SU-DHL-6 (cell line): ENCODE results near the gene RIMBP2.

ENCODE experiments used
- H2AFZ ChIP-seq: fragments of 200-600 bp; sonication (generic); 2 replicates; pipeline ENCODE4 v1.6.1; 2014; ENCODE audit warnings: low read depth, mild to moderate bottlenecking, moderate library complexity, mixed read lengths, antibody characterized with exemption, low read length; ENCODE audit not compliant: severe bottlenecking
- H3F3A ChIP-seq: fragments of 200-600 bp; shearing (Covaris generic); 2 replicates; pipeline ENCODE4 v1.6.0; 2016; ENCODE audit warnings: antibody characterized with exemption, mild to moderate bottlenecking; ENCODE audit not compliant: insufficient read depth
- H3K27ac ChIP-seq: fragments of 200-600 bp; sonication (generic); 2 replicates; pipeline ENCODE4 v1.5.1; 2016; ENCODE audit warnings: low read depth, mild to moderate bottlenecking, low read length, moderate library complexity, mixed read lengths
- H3K27me3 ChIP-seq: fragments of 200-600 bp; sonication (generic), shearing (Covaris generic); 2 replicates; pipeline ENCODE4 v1.6.0; 2014; ENCODE audit warnings: mild to moderate bottlenecking, low read length
- H3K36me3 ChIP-seq: fragments of 200-600 bp; sonication (generic); 2 replicates; pipeline ENCODE4 v1.6.1; 2014; ENCODE audit warnings: mild to moderate bottlenecking, low read length, mixed read lengths
- H3K4me2 ChIP-seq: fragments of 300-600, 200-600 bp; shearing (Covaris generic), sonication (generic); 2 replicates; pipeline ENCODE4 v1.6.0; 2014; ENCODE audit warnings: low read length, low read depth, mild to moderate bottlenecking; ENCODE audit not compliant: poor library complexity, severe bottlenecking
- H3K4me3 ChIP-seq: fragments of 200-600 bp; sonication (generic); 2 replicates; pipeline ENCODE4 v1.5.1; 2014; ENCODE audit warnings: antibody characterized with exemption, low read length, mild to moderate bottlenecking, mixed read lengths; ENCODE audit not compliant: insufficient read depth, poor library complexity, severe bottlenecking
- H3K79me2 ChIP-seq: fragments of 200-600 bp; sonication (generic); 2 replicates; pipeline ENCODE4 v1.6.1; 2014; ENCODE audit warnings: mild to moderate bottlenecking, low read length, moderate library complexity; ENCODE audit not compliant: insufficient read depth
- H3K9ac ChIP-seq: fragments of 200-600 bp; sonication (generic); 2 replicates; pipeline ENCODE4 v1.7.0; 2014; ENCODE audit warnings: mild to moderate bottlenecking, low read length
- H3K9me2 ChIP-seq: fragments of 200-600 bp; sonication (generic); replicated peaks from 2 replicates; pipeline ENCODE4 v1.6.1; 2014; ENCODE audit warnings: low read length; ENCODE audit not compliant: insufficient read depth
- H3K9me3 ChIP-seq: fragments of 200-600 bp; sonication (generic); 2 replicates; pipeline ENCODE4 v1.6.1; 2014; ENCODE audit warnings: low read length, mixed read lengths; ENCODE audit not compliant: insufficient read depth
- H4K20me1 ChIP-seq: fragments of 200-600 bp; sonication (generic); 2 replicates; pipeline ENCODE4 v1.6.1; 2014; ENCODE audit warnings: low read depth, mild to moderate bottlenecking, antibody characterized with exemption, low read length, moderate library complexity, mixed read lengths
- EZH2phosphoT487 ChIP-seq: fragments of 200-600 bp; sonication (generic), shearing (Covaris generic); conservative IDR thresholded peaks from 2 replicates; pipeline ENCODE4 v1.6.1; 2018; ENCODE audit warnings: mild to moderate bottlenecking, antibody characterized with exemption, low read length, moderate library complexity, mixed read lengths
- TF ChIP-seq, protein P1 (sequence below): fragments of 200-600 bp; sonication (generic); IDR thresholded peaks from one replicate; pipeline ENCODE4 v1.5.1; 2017; ENCODE audit warnings: antibody characterized with exemption, mild to moderate bottlenecking, low read length, moderate library complexity; ENCODE audit not compliant: insufficient read depth, poor library complexity, severe bottlenecking

RIMBP2 gene

DNA sequence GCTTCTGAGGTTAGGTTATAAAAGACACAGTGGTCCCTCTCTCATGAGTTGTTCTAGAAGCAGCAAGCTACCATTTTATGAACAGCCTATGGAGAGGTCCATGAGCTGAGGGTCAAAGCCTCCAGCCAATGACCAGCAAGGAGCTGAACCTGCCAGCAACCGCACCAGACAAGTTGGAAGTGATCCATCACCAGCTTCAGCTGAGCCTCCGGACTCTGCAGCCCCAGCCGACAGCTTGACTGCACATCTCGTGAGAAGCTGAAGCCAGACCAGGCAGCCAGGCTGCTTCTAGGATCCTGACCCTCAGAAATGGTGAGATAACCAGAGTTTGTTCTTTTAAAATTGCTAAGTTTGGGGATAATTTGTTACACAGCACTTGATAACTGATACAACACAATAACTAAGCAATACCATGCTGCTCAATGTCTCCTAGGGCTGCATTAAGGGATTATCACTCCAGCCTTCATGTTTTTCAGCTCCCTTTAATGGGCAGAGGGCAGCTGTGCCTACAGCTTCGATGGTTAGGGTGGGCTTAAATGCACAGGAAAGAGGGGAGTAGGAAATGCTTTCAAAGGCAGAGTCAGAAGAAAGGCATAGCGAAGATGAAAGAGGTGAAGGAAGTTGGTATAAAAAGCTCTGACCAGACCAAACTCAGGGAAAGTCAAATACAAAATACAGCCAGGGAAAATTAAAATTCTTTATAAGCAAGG lies 149.5 kb downstream of the RIMBP2 start:
- H3K36me3 ChIP-seq, result no peaks in the 10 kb centered on the region
- H3K9ac ChIP-seq, result no peak overlapping the region
- H3K9me3 ChIP-seq, result no peaks in the 10 kb centered on the region
- H3K79me2 ChIP-seq, result no peaks in the 10 kb centered on the region
- no peaks in the 10 kb centered on the region for H3K9me2 ChIP-seq
- no peaks in the 10 kb centered on the region for H3K27me3 ChIP-seq
- H3K27ac ChIP-seq, result no peak overlapping the region
- no peaks in the 10 kb centered on the region for H4K20me1 ChIP-seq
- H3K4me3 ChIP-seq, result no peak overlapping the region
- H3F3A ChIP-seq, result no peaks in the 10 kb centered on the region
- TF ChIP-seq EZH2phosphoT487, result no peak
- TF ChIP-seq, protein P1, sequence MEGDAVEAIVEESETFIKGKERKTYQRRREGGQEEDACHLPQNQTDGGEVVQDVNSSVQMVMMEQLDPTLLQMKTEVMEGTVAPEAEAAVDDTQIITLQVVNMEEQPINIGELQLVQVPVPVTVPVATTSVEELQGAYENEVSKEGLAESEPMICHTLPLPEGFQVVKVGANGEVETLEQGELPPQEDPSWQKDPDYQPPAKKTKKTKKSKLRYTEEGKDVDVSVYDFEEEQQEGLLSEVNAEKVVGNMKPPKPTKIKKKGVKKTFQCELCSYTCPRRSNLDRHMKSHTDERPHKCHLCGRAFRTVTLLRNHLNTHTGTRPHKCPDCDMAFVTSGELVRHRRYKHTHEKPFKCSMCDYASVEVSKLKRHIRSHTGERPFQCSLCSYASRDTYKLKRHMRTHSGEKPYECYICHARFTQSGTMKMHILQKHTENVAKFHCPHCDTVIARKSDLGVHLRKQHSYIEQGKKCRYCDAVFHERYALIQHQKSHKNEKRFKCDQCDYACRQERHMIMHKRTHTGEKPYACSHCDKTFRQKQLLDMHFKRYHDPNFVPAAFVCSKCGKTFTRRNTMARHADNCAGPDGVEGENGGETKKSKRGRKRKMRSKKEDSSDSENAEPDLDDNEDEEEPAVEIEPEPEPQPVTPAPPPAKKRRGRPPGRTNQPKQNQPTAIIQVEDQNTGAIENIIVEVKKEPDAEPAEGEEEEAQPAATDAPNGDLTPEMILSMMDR, result no peak
- H3K4me2 ChIP-seq, result no peak overlapping the region
- H2AFZ ChIP-seq, result no peak overlapping the region

DNA sequence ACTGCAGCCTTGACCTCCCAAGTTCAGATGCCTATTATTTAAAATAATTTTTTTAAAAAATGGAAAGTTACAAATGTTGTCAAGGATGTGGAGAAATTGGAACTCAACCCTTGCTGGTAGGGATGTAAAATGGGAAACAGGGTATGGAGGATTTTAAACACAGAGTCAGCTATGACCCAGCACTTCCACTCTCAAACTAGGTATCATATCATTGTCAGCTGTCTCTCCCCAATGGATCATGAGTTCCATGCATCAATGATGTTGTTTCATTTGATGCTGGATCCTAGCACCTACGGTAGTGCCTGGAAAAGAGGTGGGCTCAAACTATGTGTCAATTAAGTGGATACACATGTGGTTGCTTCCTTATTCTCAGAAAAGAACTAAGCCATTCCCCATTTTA lies 150.9 kb downstream of the RIMBP2 start:
- Histone ChIP-seq H3K79me2 (no peaks in the 10 kb centered on the region), H3K27me3 (no peaks in the 10 kb centered on the region), H3K4me2 (no peak overlapping the region), H2AFZ (no peak overlapping the region), H3K9ac (no peak overlapping the region), H3K9me2 (no peaks in the 10 kb centered on the region), H3K36me3 (no peaks in the 10 kb centered on the region), H4K20me1 (no peaks in the 10 kb centered on the region), H3K4me3 (no peak overlapping the region), H3F3A (no peaks in the 10 kb centered on the region), H3K9me3 (no peaks in the 10 kb centered on the region), H3K27ac (no peak overlapping the region)
- TF ChIP-seq, protein P1, result no peak
- TF ChIP-seq EZH2phosphoT487, result no peak

DNA sequence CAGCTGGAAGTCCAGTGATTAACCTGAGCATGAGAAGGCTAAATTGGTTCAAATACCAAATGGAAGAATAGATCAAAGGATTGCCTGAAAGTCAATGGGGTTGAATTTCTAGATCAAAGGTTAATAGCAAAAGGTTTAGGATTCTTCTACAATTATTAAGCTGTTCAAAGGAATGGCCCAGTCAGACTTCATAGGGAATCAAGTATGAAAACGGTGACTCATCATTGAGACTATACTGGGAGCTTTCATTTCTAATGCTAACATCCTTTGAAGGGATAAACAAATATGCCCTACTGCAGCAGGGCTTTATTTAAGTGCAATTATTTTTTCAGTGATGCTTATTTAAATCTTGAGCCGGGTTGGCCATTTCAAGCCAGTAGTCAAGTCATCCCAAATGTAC lies 152.8 kb downstream of the RIMBP2 start:
- Histone ChIP-seq H3K9me3 (no peaks in the 10 kb centered on the region), H3K27ac (no peak overlapping the region), H3K9me2 (no peaks in the 10 kb centered on the region), H3K9ac (no peak overlapping the region), H3F3A (no peaks in the 10 kb centered on the region), H3K4me3 (no peak overlapping the region), H3K4me2 (no peak overlapping the region), H3K79me2 (no peaks in the 10 kb centered on the region), H3K36me3 (no peaks in the 10 kb centered on the region), H4K20me1 (no peaks in the 10 kb centered on the region), H2AFZ (no peak overlapping the region), H3K27me3 (no peaks in the 10 kb centered on the region)
- TF ChIP-seq EZH2phosphoT487, result no peak
- TF ChIP-seq, protein P1, result no peak
